GM12878 (cell line): Measurements from ENCODE around the gene TSPEAR. TPM values are rescaled to one million over a fixed set of nuclear protein-coding genes. Genes with fewer than 3 reads are reported as not detected.

Source experiments
- ATAC-seq: fragments of 200-7000 bp; cut with Tn5 transposase; 3 replicates; pipeline ENCODE4 v1.9.1; 2020; ENCODE audit warnings: mild to moderate bottlenecking, moderate library complexity
- BruUV-seq: library from RNA; stranded (reverse); fragments of 400-500 nt; replicated peaks from 2 replicates; lab custom pipeline; 2021; lab: Mats Ljungman, UMichigan
- CTCF ChIA-PET: fragments of 300-600 bp; sonication (Branson Sonifier 250); formaldehyde crosslinking; extraction: SDS; loops from one replicate; lab custom pipeline; 2021; ENCODE audit warnings: inconsistent platforms; lab: Yijun Ruan, JAX
- POLR2A ChIA-PET: fragments of 350-600 bp; formaldehyde crosslinking; extraction: SDS; loops from one replicate; lab custom pipeline; 2021; ENCODE audit warnings: inconsistent platforms; lab: Charles Lee
- RAD21 ChIA-PET: fragments of 300-600 bp; sonication (Branson Sonifier 250); formaldehyde crosslinking; loops from one replicate; lab custom pipeline; 2023; ENCODE audit warnings: antibody characterized with exemption; ENCODE audit not compliant: unreplicated experiment; lab: Charles Lee
- SMC1A ChIA-PET: fragments of 300-600 bp; sonication (Branson Sonifier 250); formaldehyde crosslinking; loops from one replicate; lab custom pipeline; 2023; ENCODE audit not compliant: unreplicated experiment, uncharacterized antibody; lab: Charles Lee
- DNase-seq: peaks from one replicate; pipeline ENCODE4 v3.0.0-alpha.2; 2011; ENCODE audit warnings: low read depth, low spot score
- FAIRE-seq: peaks from 3 replicates; lab custom pipeline; 2011; peaks lifted over from hg19 to GRCh38; lab: Jason Lieb, UNC
- H2AFZ ChIP-seq: 2 replicates; pipeline ENCODE4 v1.6.0; 2011; ENCODE audit warnings: low read depth, low read length, control low read depth; ENCODE audit not compliant: control insufficient read depth
- H3K27ac ChIP-seq: 2 replicates; pipeline ENCODE4 v1.5.1; 2011; ENCODE audit warnings: control low read depth; ENCODE audit not compliant: control insufficient read depth, insufficient read depth
- H3K27me3 ChIP-seq, 2 experiments: replicated peaks in 1 of 2; 2 replicates each; pipeline versions ENCODE4 v1.6.0 to v1.6.1; 2011; ENCODE audit warnings: low read length in 1 of 2; ENCODE audit not compliant: control insufficient read depth in 2 of 2, insufficient read depth in 2 of 2
- H3K36me3 ChIP-seq, 2 experiments: 2 replicates each; pipeline ENCODE4 v1.5.1; 2011; ENCODE audit warnings: low read length in 1 of 2; ENCODE audit not compliant: control insufficient read depth in 2 of 2, insufficient read depth in 2 of 2
- H3K4me1 ChIP-seq: 2 replicates; pipeline ENCODE4 v1.6.1; 2011; ENCODE audit warnings: mild to moderate bottlenecking, low read length, moderate library complexity, mixed read lengths; ENCODE audit not compliant: control insufficient read depth, insufficient read depth
- H3K4me2 ChIP-seq: 2 replicates; pipeline ENCODE4 v1.6.0; 2011; ENCODE audit warnings: control low read depth; ENCODE audit not compliant: control insufficient read depth, insufficient read depth
- H3K4me3 ChIP-seq: fragments of 200-600 bp; sonication (generic); 2 replicates; pipeline ENCODE4 v1.5.1; 2016
- H3K79me2 ChIP-seq: 2 replicates; pipeline ENCODE4 v1.6.0; 2011; ENCODE audit warnings: low read length; ENCODE audit not compliant: control insufficient read depth, insufficient read depth
- H3K9ac ChIP-seq: 2 replicates; pipeline ENCODE4 v1.8.0; 2011; ENCODE audit warnings: low read length, control low read depth, mixed read lengths; ENCODE audit not compliant: control insufficient read depth, insufficient read depth
- H3K9me3 ChIP-seq: replicated peaks from 3 replicates; pipeline ENCODE4 v1.5.1; 2011; ENCODE audit warnings: mild to moderate bottlenecking, low read length; ENCODE audit not compliant: control insufficient read depth, insufficient read depth
- H4K20me1 ChIP-seq: 2 replicates; pipeline ENCODE4 v1.6.0; 2011; ENCODE audit not compliant: control insufficient read depth, insufficient read depth
- EGR1 ChIP-seq, 2 experiments: IDR thresholded peaks; 1 replicate in 1 of 2; 2 replicates in 1 of 2; pipeline ENCODE4 v1.6.1; 2011 to 2012; ENCODE audit warnings: low read depth in 2 of 2, low read length in 2 of 2, borderline replicate concordance in 1 of 2, mild to moderate bottlenecking in 1 of 2, moderate library complexity in 1 of 2
- ETV6 ChIP-seq, 2 experiments: fragments of 450-650 bp in 1 of 2; IDR thresholded peaks in 1 of 2; conservative IDR thresholded peaks in 1 of 2; 2 replicates each; pipeline ENCODE4 v1.6.1; 2014; ENCODE audit warnings: antibody characterized with exemption in 1 of 2, borderline replicate concordance in 1 of 2, low read depth in 1 of 2, mild to moderate bottlenecking in 1 of 2, moderate library complexity in 1 of 2
- HDAC6 ChIP-seq: fragments of 200-600 bp; sonication (generic); IDR thresholded peaks from one replicate; pipeline ENCODE4 v1.8.0; 2017; ENCODE audit warnings: antibody characterized with exemption; ENCODE audit not compliant: unreplicated experiment
- MXI1 ChIP-seq: fragments of 150-350 bp; IDR thresholded peaks from 2 replicates; pipeline ENCODE4 v1.6.1; 2011; ENCODE audit warnings: low read depth, mild to moderate bottlenecking, inconsistent platforms, low read length, improper control_type of control experiment
- POU2F2 ChIP-seq: IDR thresholded peaks from 3 replicates; pipeline ENCODE4 v1.6.1; 2011; ENCODE audit warnings: low read depth, mild to moderate bottlenecking, low read length, borderline replicate concordance
- RBBP5 ChIP-seq: fragments of 200-600 bp; sonication (generic); conservative IDR thresholded peaks from 2 replicates; pipeline ENCODE4 v1.6.1; 2016
- RELB ChIP-seq: fragments of 450-650 bp; IDR thresholded peaks from 2 replicates; pipeline ENCODE4 v1.6.1; 2017; ENCODE audit warnings: low read depth, mild to moderate bottlenecking, moderate library complexity
- SREBF1 ChIP-seq: IDR thresholded peaks from 2 replicates; pipeline ENCODE4 v1.6.1; 2012; ENCODE audit warnings: mild to moderate bottlenecking, low read length
- WGBS: methylation state at CpG from one replicate; pipeline ENCODE4 v1.1.6; 2016; ENCODE audit warnings: low lambda C conversion rate; ENCODE audit not compliant: insufficient replicate concordance, insufficient coverage; ENCODE audit errors: missing lambda C conversion rate; 5-methylcytosine and 5-hydroxymethylcytosine counted together
- in situ Hi-C: fragments of 300-500 bp; cut with MboI; formaldehyde crosslinking; loops from 9 replicates; pipeline ENCODE4 v1.14.3; 2018; ENCODE audit warnings: mixed read lengths
- intact Hi-C: fragments of 100-400 bp; cut with micrococcal nuclease; formaldehyde crosslinking; loops from one replicate; pipeline ENCODE4 v1.14.2; 2022; ENCODE audit not compliant: unreplicated experiment
- polyA plus RNA-seq, 11 experiments: library from polyadenylated mRNA; depleted of rRNA in 4 of 11; unstranded in 6 of 11; stranded (reverse) in 5 of 11; fragments of >200 nt; fragmentation: Nextera tagmentation in 4 of 11; fragmentation: Illumina TruSeq in 1 of 11; extraction: Ambion mirVana in 4 of 11; extraction: Trizol in 1 of 11; gene quantifications; 1 replicate in 1 of 11; 2 replicates in 10 of 11; pipeline versions ENCODE4 v1.2.1 to v1.2.3, GENCODE V29; 2011 to 2016; ENCODE audit warnings: inconsistent platforms in 2 of 11, missing spikeins in 2 of 11, low read depth in 1 of 11
- total RNA-seq, 4 experiments: library from RNA; depleted of rRNA in 3 of 4; stranded (reverse); fragments of >200 nt in 3 of 4; fragmentation: Illumina TruSeq in 1 of 4; extraction: Trizol in 1 of 4; gene quantifications; 2 replicates each; pipeline versions ENCODE4 v1.2.1 to v1.2.3, GENCODE V29; 2013 to 2021

TSPEAR gene
- total and polyA plus RNA-seq, 10 of the 15 experiments (the other 5 are each of a cell fraction or from before 2014, with no cell fraction given), result not detected

- CTCF ChIA-PET, result no interaction called here
- no peak for FAIRE-seq
- DNase-seq, result no peak
These were observed 1.1 kb downstream of the TSPEAR start for GRCh38 chr21:44710294-44710665.

More at GRCh38 chr21:44710294-44710665, 1.1 kb downstream of the TSPEAR start:
- Histone ChIP-seq H3K79me2 (no peaks in the 10 kb centered on the region), H3K4me3 (no peak overlapping the region), H3K4me1 (no peaks in the 10 kb centered on the region), H3K9me3 (peaks cover 6% of the 10 kb centered on the region; the same call in 1 of the 3 replicates)
- POLR2A ChIA-PET, result no interaction called here
- no peak for ATAC-seq
- WGBS, result 5% methylated on average over 17 of the region's 17 CpGs
- intact Hi-C loops, result no loop called here
- TF ChIP-seq SREBF1, result no peak
- no peak for TF ChIP-seq ETV6 (conservative IDR thresholded peaks at IDR 0.05 in 1 of 2, IDR thresholded peaks at IDR 0.05 in 1 of 2; ENCODE audit: borderline replicate concordance in 1 of 2, low read depth in 1 of 2)
- no peak for TF ChIP-seq RELB
- TF ChIP-seq MXI1, result no peak
- no peak for TF ChIP-seq EGR1 (IDR thresholded peaks at IDR 0.05; ENCODE audit: borderline replicate concordance in 1 of 2, low read depth in 2 of 2, low read length in 2 of 2)
- no peak for TF ChIP-seq RBBP5
- no peak for TF ChIP-seq HDAC6
- TF ChIP-seq POU2F2, result no peak
- TF ChIP-seq, all 136 proteins: peak for 0
- no peak overlapping the region for H3K9ac ChIP-seq
- no peak overlapping the region for H3K27ac ChIP-seq
- H3K27me3 ChIP-seq, result peaks cover 12 to 18% of the 10 kb centered on the region in 2 experiments; a peak in 3 of 4 replicates
- no TSS peak for BruUV-seq
- no peak overlapping the region for H2AFZ ChIP-seq
- ChIA-PET SMC1A (no interaction called here), RAD21 (no interaction called here)
- in situ Hi-C loops, result no loop called here
- no peaks in the 10 kb centered on the region for H4K20me1 ChIP-seq
- no peak overlapping the region for H3K4me2 ChIP-seq
- H3K36me3 ChIP-seq, result no peaks in the 10 kb centered on the region
